Smooth muscle cell (in vitro differentiated cells): ENCODE measurements around the gene HSD11B1L. TPM values are rescaled to one million over a fixed set of nuclear protein-coding genes. Genes with fewer than 3 reads are reported as not detected.

ENCODE experiments used
- DNase-seq: peaks from one replicate; lab custom pipeline; 2025; ENCODE audit not compliant: unreplicated experiment; lab: John Stamatoyannopoulos, UW
- H2AFZ ChIP-seq: fragments of 200-600 bp; sonication (generic); 2 replicates; pipeline ENCODE4 v1.6.0; 2016; ENCODE audit warnings: antibody characterized with exemption, low read depth, mild to moderate bottlenecking
- H3F3A ChIP-seq: fragments of 200-600 bp; sonication (generic); 2 replicates; pipeline ENCODE4 v1.6.0; 2017; ENCODE audit warnings: antibody characterized with exemption, low read depth
- H3K27ac ChIP-seq: fragments of 200-600 bp; sonication (generic); 2 replicates; pipeline ENCODE4 v1.5.1; 2016; ENCODE audit warnings: low read depth, mild to moderate bottlenecking
- H3K27me3 ChIP-seq: fragments of 200-600 bp; sonication (generic); 2 replicates; pipeline ENCODE4 v1.6.1; 2016; ENCODE audit warnings: low read depth, mild to moderate bottlenecking
- H3K36me3 ChIP-seq: fragments of 200-600 bp; sonication (generic); 2 replicates; pipeline ENCODE4 v1.5.1; 2016; ENCODE audit warnings: low read depth
- H3K4me1 ChIP-seq: fragments of 200-600 bp; sonication (generic); 2 replicates; pipeline ENCODE4 v1.5.1; 2016; ENCODE audit warnings: low read depth
- H3K4me2 ChIP-seq: fragments of 200-600 bp; sonication (generic); 2 replicates; pipeline ENCODE4 v1.6.0; 2016; ENCODE audit warnings: mild to moderate bottlenecking
- H3K4me3 ChIP-seq: fragments of 200-600 bp; sonication (generic); 2 replicates; pipeline ENCODE4 v1.5.1; 2016; ENCODE audit warnings: mild to moderate bottlenecking
- H3K79me2 ChIP-seq: fragments of 200-600 bp; sonication (generic); 2 replicates; pipeline ENCODE4 v1.6.0; 2016; ENCODE audit warnings: low read depth, mild to moderate bottlenecking
- H3K9ac ChIP-seq: fragments of 200-600 bp; sonication (generic); 2 replicates; pipeline ENCODE4 v1.6.0; 2016; ENCODE audit warnings: low read depth
- H3K9me3 ChIP-seq: fragments of 200-600 bp; sonication (generic); replicated peaks from 2 replicates; pipeline ENCODE4 v1.5.1; 2016; ENCODE audit warnings: low read depth
- H4K20me1 ChIP-seq: fragments of 200-600 bp; sonication (generic); 2 replicates; pipeline ENCODE4 v1.6.0; 2016; ENCODE audit warnings: low read depth
- WGBS: methylation state at CpG from one replicate; pipeline ENCODE4 v1.1.7; 2016; ENCODE audit warnings: low lambda C conversion rate; 5-methylcytosine and 5-hydroxymethylcytosine counted together
- polyA plus RNA-seq: library from polyadenylated mRNA; unstranded; fragments of >200 nt; fragmentation: Nextera tagmentation; extraction: Ambion mirVana; gene quantifications from 2 replicates; pipeline ENCODE4 v1.2.1, GENCODE V29; 2016
- total RNA-seq: library from RNA; depleted of rRNA; stranded (reverse); fragments of >200 nt; gene quantifications from 2 replicates; pipeline ENCODE4 v1.2.3, GENCODE V29; 2014
- TF ChIP-seq, protein P1 (sequence below): fragments of 200-600 bp; sonication (generic); IDR thresholded peaks from 2 replicates; pipeline ENCODE4 v1.5.1; 2017; ENCODE audit warnings: borderline replicate concordance, mild to moderate bottlenecking, antibody characterized with exemption; ENCODE audit not compliant: insufficient read depth, poor library complexity, severe bottlenecking

HSD11B1L gene
- total and polyA plus RNA-seq, 2 experiments from 2014 or later = 28.0 to 28.4 TPM

DNA sequence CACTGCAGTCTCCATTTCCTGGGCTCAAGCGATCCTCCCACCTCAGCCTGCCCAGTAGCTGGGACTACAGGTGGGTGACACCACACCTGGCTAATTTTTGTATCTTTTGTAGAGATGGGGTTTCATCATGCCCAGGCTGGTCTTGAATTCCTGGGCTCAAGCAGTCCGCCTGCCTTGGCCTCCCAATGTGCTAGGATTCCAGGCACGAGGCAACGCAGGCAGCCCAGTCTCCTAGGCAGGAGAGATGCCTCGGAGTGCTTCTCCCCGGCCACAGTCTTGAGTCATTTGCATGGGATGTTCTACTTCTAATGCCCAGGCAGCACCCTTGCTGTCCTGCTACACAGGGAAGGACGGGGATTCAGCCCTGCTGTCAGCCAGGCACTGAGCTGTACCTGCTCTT lies 9.2 kb upstream of the HSD11B1L start:
- WGBS = 98% methylated on average over 7 of the region's 7 CpGs
- Histone ChIP-seq H3K27ac (no peak overlapping the region), H3F3A (no peaks in the 10 kb centered on the region), H3K79me2 (no peaks in the 10 kb centered on the region), H3K4me2 (no peak overlapping the region), H3K4me1 (no peaks in the 10 kb centered on the region), H3K4me3 (no peak overlapping the region), H3K27me3 (no peaks in the 10 kb centered on the region), H3K9ac (no peak overlapping the region), H4K20me1 (peaks cover 5% of the 10 kb centered on the region), H3K36me3 (no peaks in the 10 kb centered on the region), H3K9me3 (no peaks in the 10 kb centered on the region), H2AFZ (no peak overlapping the region)
- TF ChIP-seq, protein P1, sequence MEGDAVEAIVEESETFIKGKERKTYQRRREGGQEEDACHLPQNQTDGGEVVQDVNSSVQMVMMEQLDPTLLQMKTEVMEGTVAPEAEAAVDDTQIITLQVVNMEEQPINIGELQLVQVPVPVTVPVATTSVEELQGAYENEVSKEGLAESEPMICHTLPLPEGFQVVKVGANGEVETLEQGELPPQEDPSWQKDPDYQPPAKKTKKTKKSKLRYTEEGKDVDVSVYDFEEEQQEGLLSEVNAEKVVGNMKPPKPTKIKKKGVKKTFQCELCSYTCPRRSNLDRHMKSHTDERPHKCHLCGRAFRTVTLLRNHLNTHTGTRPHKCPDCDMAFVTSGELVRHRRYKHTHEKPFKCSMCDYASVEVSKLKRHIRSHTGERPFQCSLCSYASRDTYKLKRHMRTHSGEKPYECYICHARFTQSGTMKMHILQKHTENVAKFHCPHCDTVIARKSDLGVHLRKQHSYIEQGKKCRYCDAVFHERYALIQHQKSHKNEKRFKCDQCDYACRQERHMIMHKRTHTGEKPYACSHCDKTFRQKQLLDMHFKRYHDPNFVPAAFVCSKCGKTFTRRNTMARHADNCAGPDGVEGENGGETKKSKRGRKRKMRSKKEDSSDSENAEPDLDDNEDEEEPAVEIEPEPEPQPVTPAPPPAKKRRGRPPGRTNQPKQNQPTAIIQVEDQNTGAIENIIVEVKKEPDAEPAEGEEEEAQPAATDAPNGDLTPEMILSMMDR = no peak
- DNase-seq = no peak

DNA sequence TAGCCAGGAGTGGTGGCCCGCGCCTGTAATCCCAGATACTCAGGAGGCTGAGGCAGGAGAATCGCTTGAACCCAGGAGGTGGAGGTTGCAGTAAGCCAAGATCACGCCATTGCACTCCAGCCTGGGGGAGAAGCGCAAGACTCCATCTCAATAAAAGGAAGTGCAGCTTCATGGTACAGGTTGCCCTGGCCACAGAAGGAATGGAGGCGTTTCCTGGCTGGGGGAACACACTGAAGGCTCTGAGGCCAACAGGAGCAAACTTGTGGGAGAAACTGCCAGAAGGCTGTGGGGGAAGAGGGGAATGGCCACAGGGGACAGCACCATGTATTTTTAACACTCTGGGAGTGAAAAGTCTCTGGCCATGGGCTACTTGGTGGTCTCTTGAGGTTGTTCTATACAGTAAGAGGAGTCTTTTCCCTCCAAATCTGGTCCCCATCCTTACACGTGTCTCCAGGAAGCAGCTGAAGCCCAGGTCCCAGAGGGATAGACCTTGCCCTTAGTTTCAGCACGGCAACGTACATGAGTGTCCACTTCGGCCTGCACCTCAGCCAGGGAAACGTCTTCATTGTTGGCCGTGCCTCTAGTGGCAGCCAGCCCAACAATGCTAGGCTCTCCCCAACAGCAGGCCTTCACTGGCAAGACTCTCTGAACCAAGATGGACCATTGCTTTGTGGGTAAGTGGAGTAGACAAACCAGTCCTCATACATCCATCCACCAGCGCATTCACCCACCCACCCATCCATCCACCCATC lies 7.9 kb upstream of the HSD11B1L start:
- Histone ChIP-seq H3K9me3 (no peaks in the 10 kb centered on the region), H4K20me1 (peaks cover 1% of the 10 kb centered on the region)
- WGBS = 98% methylated on average over 12 of the region's 13 CpGs

DNA sequence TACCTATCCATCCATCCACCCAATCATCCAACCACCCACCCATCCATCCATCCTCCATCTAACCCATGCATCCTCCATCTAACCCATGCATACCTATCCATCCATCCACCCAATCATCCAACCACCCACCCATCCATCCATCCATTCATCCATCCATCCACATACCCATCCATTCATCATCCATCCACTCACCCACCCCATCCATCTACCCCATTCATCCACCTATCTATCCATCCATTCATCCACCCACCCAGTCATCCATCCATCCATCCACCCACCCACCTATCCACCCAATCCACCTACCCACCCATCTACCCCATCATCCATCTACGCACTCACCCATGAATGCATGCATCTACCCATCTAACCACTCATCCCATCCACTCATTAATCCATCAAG lies 7.1 kb upstream of the HSD11B1L start:
- WGBS = 100% methylated on average over 1 of the region's 1 CpG
- H3F3A ChIP-seq = no peaks in the 10 kb centered on the region
- no peak overlapping the region for H3K9ac ChIP-seq
- no peak overlapping the region for H3K4me2 ChIP-seq
- H4K20me1 ChIP-seq = no peaks in the 10 kb centered on the region
- no peak overlapping the region for H2AFZ ChIP-seq
- no peaks in the 10 kb centered on the region for H3K9me3 ChIP-seq
- no peaks in the 10 kb centered on the region for H3K4me1 ChIP-seq
- no peak for DNase-seq
- H3K4me3 ChIP-seq = no peak overlapping the region
- H3K79me2 ChIP-seq = no peaks in the 10 kb centered on the region
- H3K36me3 ChIP-seq = no peaks in the 10 kb centered on the region
- no peaks in the 10 kb centered on the region for H3K27me3 ChIP-seq
- TF ChIP-seq, protein P1 = no peak
- no peak overlapping the region for H3K27ac ChIP-seq

More for the DNA sequence above, 7.9 kb upstream of the HSD11B1L start:
- no peak overlapping the region for H3K4me3 ChIP-seq
- H3K4me2 ChIP-seq = no peak overlapping the region
- H3K27ac ChIP-seq = no peak overlapping the region
- H3K27me3 ChIP-seq = no peaks in the 10 kb centered on the region
- no peaks in the 10 kb centered on the region for H3K36me3 ChIP-seq
- no peaks in the 10 kb centered on the region for H3K4me1 ChIP-seq
- no peak overlapping the region for H3K9ac ChIP-seq
- H3K79me2 ChIP-seq = no peaks in the 10 kb centered on the region
- no peak overlapping the region for H2AFZ ChIP-seq
- no peaks in the 10 kb centered on the region for H3F3A ChIP-seq
- TF ChIP-seq, protein P1 = no peak
- DNase-seq = no peak

DNA sequence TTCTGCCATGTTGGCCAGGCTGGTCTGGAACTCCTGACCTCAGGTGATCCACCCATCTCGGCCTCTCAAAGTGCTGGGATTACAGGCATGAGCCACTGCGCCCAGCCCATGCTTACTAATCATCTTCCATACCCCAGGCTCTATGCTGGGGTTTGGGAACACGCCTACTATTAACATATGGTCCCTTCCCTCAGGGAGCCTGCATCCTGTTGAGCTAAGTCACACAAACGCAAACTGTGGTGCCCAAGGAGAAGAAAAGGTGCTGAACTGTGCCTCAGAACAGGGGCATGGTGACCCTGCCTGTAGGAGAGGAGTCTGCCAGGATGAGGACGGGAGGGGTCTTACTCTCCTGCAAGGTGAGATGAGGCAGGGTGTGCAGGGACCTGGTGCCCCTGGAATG lies 6.1 kb upstream of the HSD11B1L start:
- Histone ChIP-seq H3K4me3 (no peak overlapping the region), H4K20me1 (no peaks in the 10 kb centered on the region), H3K36me3 (no peaks in the 10 kb centered on the region), H3K4me1 (no peaks in the 10 kb centered on the region), H3K9me3 (no peaks in the 10 kb centered on the region), H3K9ac (no peak overlapping the region), H3K27ac (no peak overlapping the region), H3F3A (no peaks in the 10 kb centered on the region), H2AFZ (no peak overlapping the region), H3K4me2 (no peak overlapping the region), H3K27me3 (no peaks in the 10 kb centered on the region), H3K79me2 (peaks cover 8% of the 10 kb centered on the region)
- TF ChIP-seq, protein P1 = no peak
- WGBS = 91% methylated on average over 5 of the region's 5 CpGs
- no peak for DNase-seq
